C4-2B (cell line): ENCODE measurements around the gene PDK2.

Experiments used
- ZFX ChIP-seq: fragments of 450-650 bp; IDR thresholded peaks from 2 replicates; pipeline ENCODE4 v1.6.1; 2017
- TF ChIP-seq, protein P1 (sequence below): fragments of 450-650 bp; conservative IDR thresholded peaks from 2 replicates; pipeline ENCODE4 v1.5.1; 2017; ENCODE audit warnings: mild to moderate bottlenecking

DNA sequence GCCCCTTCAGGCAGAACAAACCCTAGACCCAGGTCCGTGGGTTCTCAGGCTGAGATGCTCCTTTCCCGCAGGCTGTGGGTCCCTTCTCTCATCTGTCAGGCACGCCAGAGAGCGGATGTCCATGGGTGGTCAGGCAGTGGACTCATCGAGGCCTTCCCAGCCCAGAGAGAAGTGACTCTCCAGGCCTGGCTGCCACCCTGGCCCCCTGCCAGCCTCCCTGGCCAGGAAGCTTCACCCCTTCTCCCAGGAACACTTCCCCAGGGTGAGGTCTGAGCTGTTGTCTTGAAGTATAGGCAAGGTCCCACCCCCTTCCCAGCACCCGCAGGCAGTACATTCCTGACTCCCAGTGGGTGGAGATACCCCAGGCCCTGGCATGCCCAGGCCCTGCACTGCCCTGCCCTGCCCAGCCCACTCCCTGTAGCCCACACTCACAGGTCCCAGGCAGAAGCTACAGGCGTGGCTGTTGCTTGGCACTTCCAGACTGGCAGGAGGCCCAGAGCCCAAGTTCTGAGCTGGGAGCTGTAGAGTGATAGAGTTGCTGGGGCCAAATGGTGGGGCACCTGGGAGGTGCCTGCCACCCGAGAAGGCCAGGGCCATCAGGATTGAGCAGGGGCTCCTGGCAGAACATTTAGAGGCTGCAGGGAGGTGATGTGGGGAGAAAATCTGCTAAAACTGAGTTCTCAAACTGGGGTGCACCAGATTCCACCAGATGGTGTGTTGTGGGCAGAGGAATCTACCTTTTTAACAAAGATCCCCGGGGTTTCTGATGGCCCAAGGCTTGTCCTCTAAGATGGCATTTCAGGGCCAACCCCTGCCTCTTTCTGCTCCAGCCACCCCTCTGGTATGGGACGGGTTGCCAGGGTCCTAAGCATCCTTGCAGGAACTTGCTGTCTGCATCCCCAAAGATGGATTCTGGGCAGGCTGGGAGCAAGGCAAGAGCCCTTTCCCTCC, 32.6 kb upstream of the PDK2 start:
- TF ChIP-seq, protein P1, sequence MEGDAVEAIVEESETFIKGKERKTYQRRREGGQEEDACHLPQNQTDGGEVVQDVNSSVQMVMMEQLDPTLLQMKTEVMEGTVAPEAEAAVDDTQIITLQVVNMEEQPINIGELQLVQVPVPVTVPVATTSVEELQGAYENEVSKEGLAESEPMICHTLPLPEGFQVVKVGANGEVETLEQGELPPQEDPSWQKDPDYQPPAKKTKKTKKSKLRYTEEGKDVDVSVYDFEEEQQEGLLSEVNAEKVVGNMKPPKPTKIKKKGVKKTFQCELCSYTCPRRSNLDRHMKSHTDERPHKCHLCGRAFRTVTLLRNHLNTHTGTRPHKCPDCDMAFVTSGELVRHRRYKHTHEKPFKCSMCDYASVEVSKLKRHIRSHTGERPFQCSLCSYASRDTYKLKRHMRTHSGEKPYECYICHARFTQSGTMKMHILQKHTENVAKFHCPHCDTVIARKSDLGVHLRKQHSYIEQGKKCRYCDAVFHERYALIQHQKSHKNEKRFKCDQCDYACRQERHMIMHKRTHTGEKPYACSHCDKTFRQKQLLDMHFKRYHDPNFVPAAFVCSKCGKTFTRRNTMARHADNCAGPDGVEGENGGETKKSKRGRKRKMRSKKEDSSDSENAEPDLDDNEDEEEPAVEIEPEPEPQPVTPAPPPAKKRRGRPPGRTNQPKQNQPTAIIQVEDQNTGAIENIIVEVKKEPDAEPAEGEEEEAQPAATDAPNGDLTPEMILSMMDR = no peak
- TF ChIP-seq ZFX = no peak
